PC-3 (cell line): ENCODE data around the gene CKAP4. TPM values are rescaled to one million over a fixed set of nuclear protein-coding genes. Genes with fewer than 3 reads are reported as not detected.
A peak's percentile ranks its signal among the peaks of the same experiment; 100 is the strongest.

ENCODE experiments used
- ATAC-seq: fragments of 200-7000 bp; cut with Tn5 transposase; 2 replicates; pipeline ENCODE4 v1.9.1; 2020; ENCODE audit warnings: mild to moderate bottlenecking, moderate library complexity
- BruUV-seq: library from RNA; stranded (reverse); fragments of 400-500 nt; replicated peaks from 2 replicates; lab custom pipeline; 2021; lab: Mats Ljungman, UMichigan
- CTCF ChIA-PET: fragments of 300-600 bp; sonication (Branson Sonifier 250); formaldehyde crosslinking; loops from one replicate; lab custom pipeline; 2022; ENCODE audit warnings: antibody characterized with exemption; lab: Charles Lee
- POLR2A ChIA-PET: fragments of 300-600 bp; sonication (Branson Sonifier 250); formaldehyde crosslinking; loops from one replicate; lab custom pipeline; 2022; ENCODE audit warnings: antibody characterized with exemption; ENCODE audit not compliant: unreplicated experiment; lab: Charles Lee
- DNase-seq: peaks from one replicate; pipeline ENCODE4 v3.0.0-alpha.2; 2015
- H2AFZ ChIP-seq: fragments of 300-600 bp; sonication (generic); 2 replicates; pipeline ENCODE4 v1.6.0; 2016; ENCODE audit warnings: antibody characterized with exemption, low read length
- H3F3A ChIP-seq: fragments of 300-600 bp; sonication (generic); one replicate; pipeline ENCODE4 v1.6.0; 2017; ENCODE audit warnings: antibody characterized with exemption, low read length, control low read depth, mild to moderate bottlenecking; ENCODE audit not compliant: unreplicated experiment
- H3K27ac ChIP-seq: fragments of 300-600 bp; sonication (generic); 2 replicates; pipeline ENCODE4 v1.5.1; 2016; ENCODE audit warnings: mild to moderate bottlenecking, low read length
- H3K27me3 ChIP-seq: fragments of 300-600 bp; sonication (generic); 2 replicates; pipeline ENCODE4 v1.6.1; 2016; ENCODE audit warnings: low read length, mixed read lengths
- H3K36me3 ChIP-seq: fragments of 300-600 bp; sonication (generic); 2 replicates; pipeline ENCODE4 v1.6.1; 2016; ENCODE audit warnings: low read depth, mixed run types, low read length, mixed read lengths
- H3K4me1 ChIP-seq: fragments of 300-600 bp; sonication (generic); 2 replicates; pipeline ENCODE4 v1.5.1; 2016; ENCODE audit warnings: low read length; ENCODE audit not compliant: insufficient read depth
- H3K4me2 ChIP-seq: fragments of 300-600 bp; sonication (generic); 2 replicates; pipeline ENCODE4 v1.6.0; 2016; ENCODE audit warnings: low read length
- H3K4me3 ChIP-seq: fragments of 300-600 bp; sonication (generic); 2 replicates; pipeline ENCODE4 v1.5.1; 2016; ENCODE audit warnings: mild to moderate bottlenecking, low read length, mixed read lengths
- H3K79me2 ChIP-seq: fragments of 300-600 bp; sonication (generic); 2 replicates; pipeline ENCODE4 v1.6.1; 2017; ENCODE audit warnings: low read length, mixed read lengths
- H3K9ac ChIP-seq: fragments of 300-600 bp; sonication (generic); 2 replicates; pipeline ENCODE4 v1.6.0; 2016; ENCODE audit warnings: mild to moderate bottlenecking, low read length
- H3K9me2 ChIP-seq: fragments of 300-600 bp; sonication (generic); replicated peaks from 2 replicates; pipeline ENCODE4 v1.6.1; 2016; ENCODE audit warnings: mixed run types, low read length, mixed read lengths
- H3K9me3 ChIP-seq: fragments of 300-600 bp; sonication (generic); 2 replicates; pipeline ENCODE4 v1.6.1; 2016; ENCODE audit warnings: low read length, mixed read lengths
- H4K20me1 ChIP-seq: fragments of 300-600 bp; sonication (generic); 2 replicates; pipeline ENCODE4 v1.6.1; 2016; ENCODE audit warnings: low read length, mixed read lengths
- CTCF ChIP-seq: fragments of 300-600 bp; sonication (generic); conservative IDR thresholded peaks from 2 replicates; pipeline ENCODE4 v1.5.1; 2017; ENCODE audit warnings: antibody characterized with exemption, low read depth, mild to moderate bottlenecking, low read length
- EZH2 ChIP-seq: fragments of 300-600 bp; sonication (generic); IDR thresholded peaks from one replicate; pipeline ENCODE4 v1.6.1; 2017; ENCODE audit warnings: antibody characterized with exemption, mild to moderate bottlenecking, low read length; ENCODE audit not compliant: unreplicated experiment
- EZH2phosphoT487 ChIP-seq: fragments of 300-600 bp; sonication (generic); IDR thresholded peaks from 2 replicates; pipeline ENCODE4 v1.6.1; 2018; ENCODE audit warnings: mild to moderate bottlenecking, antibody characterized with exemption, low read length, borderline replicate concordance
- intact Hi-C: fragments of 100-400 bp; cut with micrococcal nuclease; formaldehyde crosslinking; loops from 2 replicates; pipeline ENCODE4 v1.9.0; 2023
- total RNA-seq: library from RNA; depleted of rRNA; stranded (reverse); fragments of >200 nt; gene quantifications from 2 replicates; pipeline ENCODE4 v1.2.3, GENCODE V29; 2014

CKAP4 gene
- total RNA-seq, 1 experiment from 2014 or later: 76.3 TPM

- Histone ChIP-seq H3K4me3 (no peak overlapping the region), H3K9me2 (no peaks in the 10 kb centered on the region), H3K27me3 (no peaks in the 10 kb centered on the region), H3K9ac (no peak overlapping the region), H3K79me2 (no peaks in the 10 kb centered on the region), H3K4me1 (no peaks in the 10 kb centered on the region), H4K20me1 (no peaks in the 10 kb centered on the region), H3F3A (no peaks in the 10 kb centered on the region), H3K4me2 (no peak overlapping the region), H2AFZ (no peak overlapping the region), H3K36me3 (no peaks in the 10 kb centered on the region), H3K27ac (no peak overlapping the region), H3K9me3 (no peaks in the 10 kb centered on the region)
- BruUV-seq: no TSS peak
- TF ChIP-seq CTCF (no peak), EZH2 (no peak), EZH2phosphoT487 (no peak)
- ChIA-PET POLR2A (no interaction called here), CTCF (no interaction called here)
- intact Hi-C loops: no loop called here
- no peak for DNase-seq
- ATAC-seq: no peak
These were observed 6.9 kb upstream of the CKAP4 start for GRCh38 chr12:106254724-106255123.

- Histone ChIP-seq H3K36me3 (no peaks in the 10 kb centered on the region), H3K4me1 (peaks cover 9% of the 10 kb centered on the region; the same call in 1 of the 2 replicates), H3K9me3 (no peaks in the 10 kb centered on the region), H3F3A (no peaks in the 10 kb centered on the region), H4K20me1 (no peaks in the 10 kb centered on the region), H3K27ac (no peak overlapping the region), H3K4me2 (no peak overlapping the region), H2AFZ (no peak overlapping the region), H3K9ac (no peak overlapping the region), H3K4me3 (no peak overlapping the region), H3K79me2 (peaks cover 5% of the 10 kb centered on the region), H3K27me3 (no peaks in the 10 kb centered on the region), H3K9me2 (no peaks in the 10 kb centered on the region)
- CTCF ChIA-PET: interaction anchor here (0.6 kb wide), 1 partner anchor 24 kb away, joined by 3 read pairs; no protein-coding TSS in a partner anchor
- DNase-seq (peak; percentile 4), ATAC-seq (no peak)
- TF ChIP-seq EZH2phosphoT487 (no peak), CTCF (no peak)
- POLR2A ChIA-PET: interaction anchor here (0.6 to 0.7 kb wide), 2 partner anchors 31 to 922 kb away, joined by 3 read pairs; no protein-coding TSS in a partner anchor
- intact Hi-C loops: no loop called here
- BruUV-seq: no TSS peak
These were observed 4.0 kb upstream of the CKAP4 start for GRCh38 chr12:106251631-106252455.
